ENCODE results near the gene CEP164. TPM values are rescaled to one million over a fixed set of nuclear protein-coding genes. Genes with fewer than 3 reads are reported as not detected.

CEP164 gene
- total and polyA plus RNA-seq, 2 experiments from 2014 or later: 13.9 to 23.8 TPM

DNA sequence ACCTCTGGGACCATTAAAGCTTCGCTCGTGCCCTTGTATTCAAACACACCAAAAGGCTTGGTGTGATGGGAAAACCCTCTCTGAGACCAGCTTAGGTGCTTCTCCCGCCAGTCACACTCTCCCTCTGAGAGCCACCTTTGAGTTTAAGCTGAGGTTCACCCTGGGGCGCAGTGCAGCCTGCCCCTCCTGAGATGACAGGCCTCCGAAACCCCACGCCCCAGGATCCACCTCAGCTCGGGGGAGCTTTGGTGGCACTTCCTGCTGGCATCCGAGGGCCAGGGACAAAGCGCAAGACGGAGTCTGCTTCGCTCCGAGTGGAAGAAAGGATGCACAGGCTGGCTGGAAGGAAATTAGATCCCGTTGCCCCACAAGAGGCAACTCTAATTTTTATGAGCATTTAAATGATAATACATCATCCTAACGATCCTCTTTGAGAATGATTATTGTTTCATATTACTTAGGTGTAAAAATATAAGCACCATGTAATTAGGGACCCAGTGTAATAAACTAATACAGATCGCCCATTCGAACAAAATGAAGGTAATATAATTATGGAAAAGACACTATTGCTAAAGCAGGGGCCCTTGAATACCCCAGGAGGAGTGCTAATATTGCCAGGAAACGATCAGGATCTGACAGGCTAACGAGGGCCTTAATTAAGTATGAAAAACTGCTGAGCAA lies 134.7 kb downstream of the CEP164 start:
- H3K4me3 ChIP-seq: no peak overlapping the region
- no peak overlapping the region for H3K27ac ChIP-seq (ENCODE audit: low read depth)
- Mint-ChIP-seq H3K27ac (no peak overlapping the region), H3K36me3 (ENCODE audit: low read depth) (no peaks in the 10 kb centered on the region), H3K9me3 (no peaks in the 10 kb centered on the region), H3K4me1 (peaks cover 10% of the 10 kb centered on the region; the same call in 2 of the 3 replicates), H3K27me3 (ENCODE audit: insufficient read depth, low read depth, poor library complexity) (peaks cover 22% of the 10 kb centered on the region), H3K4me3 (no peak overlapping the region)
- DNase-seq (ENCODE audit: low spot score) (no peak), ATAC-seq (no peak)
- no peak overlapping the region for H2AFZ ChIP-seq
- TF ChIP-seq, protein P1, sequence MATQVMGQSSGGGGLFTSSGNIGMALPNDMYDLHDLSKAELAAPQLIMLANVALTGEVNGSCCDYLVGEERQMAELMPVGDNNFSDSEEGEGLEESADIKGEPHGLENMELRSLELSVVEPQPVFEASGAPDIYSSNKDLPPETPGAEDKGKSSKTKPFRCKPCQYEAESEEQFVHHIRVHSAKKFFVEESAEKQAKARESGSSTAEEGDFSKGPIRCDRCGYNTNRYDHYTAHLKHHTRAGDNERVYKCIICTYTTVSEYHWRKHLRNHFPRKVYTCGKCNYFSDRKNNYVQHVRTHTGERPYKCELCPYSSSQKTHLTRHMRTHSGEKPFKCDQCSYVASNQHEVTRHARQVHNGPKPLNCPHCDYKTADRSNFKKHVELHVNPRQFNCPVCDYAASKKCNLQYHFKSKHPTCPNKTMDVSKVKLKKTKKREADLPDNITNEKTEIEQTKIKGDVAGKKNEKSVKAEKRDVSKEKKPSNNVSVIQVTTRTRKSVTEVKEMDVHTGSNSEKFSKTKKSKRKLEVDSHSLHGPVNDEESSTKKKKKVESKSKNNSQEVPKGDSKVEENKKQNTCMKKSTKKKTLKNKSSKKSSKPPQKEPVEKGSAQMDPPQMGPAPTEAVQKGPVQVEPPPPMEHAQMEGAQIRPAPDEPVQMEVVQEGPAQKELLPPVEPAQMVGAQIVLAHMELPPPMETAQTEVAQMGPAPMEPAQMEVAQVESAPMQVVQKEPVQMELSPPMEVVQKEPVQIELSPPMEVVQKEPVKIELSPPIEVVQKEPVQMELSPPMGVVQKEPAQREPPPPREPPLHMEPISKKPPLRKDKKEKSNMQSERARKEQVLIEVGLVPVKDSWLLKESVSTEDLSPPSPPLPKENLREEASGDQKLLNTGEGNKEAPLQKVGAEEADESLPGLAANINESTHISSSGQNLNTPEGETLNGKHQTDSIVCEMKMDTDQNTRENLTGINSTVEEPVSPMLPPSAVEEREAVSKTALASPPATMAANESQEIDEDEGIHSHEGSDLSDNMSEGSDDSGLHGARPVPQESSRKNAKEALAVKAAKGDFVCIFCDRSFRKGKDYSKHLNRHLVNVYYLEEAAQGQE (IDR thresholded peaks at IDR 0.05; ENCODE audit: unreplicated experiment): no peak
- TF ChIP-seq ZNF331 (CRISPR knock-in tag; IDR thresholded peaks at IDR 0.05; ENCODE audit: low read depth) (no peak), STAT1 (IDR thresholded peaks at IDR 0.05; ENCODE audit: unreplicated experiment) (no peak), CREB1 (CRISPR knock-in tag; IDR thresholded peaks at IDR 0.05; ENCODE audit: low read depth) (no peak), ZNF114 (CRISPR knock-in tag; IDR thresholded peaks at IDR 0.05) (no peak), EZH2 (IDR thresholded peaks at IDR 0.05; ENCODE audit: low read depth, unreplicated experiment) (no peak), EZH2phosphoT487 (IDR thresholded peaks at IDR 0.05; ENCODE audit: unreplicated experiment) (no peak), JUNB (IDR thresholded peaks at IDR 0.05; ENCODE audit: unreplicated experiment) (no peak), NANOG (IDR thresholded peaks at IDR 0.05; ENCODE audit: borderline replicate concordance) (no peak), CTCF (conservative IDR thresholded peaks at IDR 0.05; ENCODE audit: low read depth in 2 of 2) (no peak), ZNF462 (CRISPR knock-in tag; IDR thresholded peaks at IDR 0.05) (no peak), POLR2AphosphoS5 (IDR thresholded peaks at IDR 0.05; ENCODE audit: low read depth) (no peak)
- TF ChIP-seq, protein P2, sequence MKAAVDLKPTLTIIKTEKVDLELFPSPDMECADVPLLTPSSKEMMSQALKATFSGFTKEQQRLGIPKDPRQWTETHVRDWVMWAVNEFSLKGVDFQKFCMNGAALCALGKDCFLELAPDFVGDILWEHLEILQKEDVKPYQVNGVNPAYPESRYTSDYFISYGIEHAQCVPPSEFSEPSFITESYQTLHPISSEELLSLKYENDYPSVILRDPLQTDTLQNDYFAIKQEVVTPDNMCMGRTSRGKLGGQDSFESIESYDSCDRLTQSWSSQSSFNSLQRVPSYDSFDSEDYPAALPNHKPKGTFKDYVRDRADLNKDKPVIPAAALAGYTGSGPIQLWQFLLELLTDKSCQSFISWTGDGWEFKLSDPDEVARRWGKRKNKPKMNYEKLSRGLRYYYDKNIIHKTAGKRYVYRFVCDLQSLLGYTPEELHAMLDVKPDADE (IDR thresholded peaks at IDR 0.05): no peak
- no peaks in the 10 kb centered on the region for H3F3A ChIP-seq (replicated peaks; ENCODE audit: low read depth)
- no peaks in the 10 kb centered on the region for H3K9me2 ChIP-seq (ENCODE audit: insufficient read depth)
- no peaks in the 10 kb centered on the region for H3K36me3 ChIP-seq (ENCODE audit: insufficient read depth)
- H3K4me1 ChIP-seq (ENCODE audit: insufficient read depth): no peaks in the 10 kb centered on the region
- no peak overlapping the region for H3K4me2 ChIP-seq
- H3K27me3 ChIP-seq (ENCODE audit: insufficient read depth): no peaks in the 10 kb centered on the region
- H4K20me1 ChIP-seq (replicated peaks; ENCODE audit: insufficient read depth): no peaks in the 10 kb centered on the region
- H3K79me2 ChIP-seq (replicated peaks; ENCODE audit: insufficient read depth): no peaks in the 10 kb centered on the region
